A172 (cell line): Measurements from ENCODE around the gene ADAMTS13. TPM values are rescaled to one million over a fixed set of nuclear protein-coding genes. Genes with fewer than 3 reads are reported as not detected.

Experiments used
- DNase-seq: peaks from one replicate; pipeline ENCODE4 v3.0.0-alpha.2; 2015; ENCODE audit warnings: low spot score
- total RNA-seq: library from RNA; depleted of rRNA; stranded (reverse); fragments of >200 nt; shearing (Covaris generic); gene quantifications from 2 replicates; pipeline ENCODE4 v1.2.3, GENCODE V29; 2014

ADAMTS13 gene
- total RNA-seq, 1 experiment from 2014 or later: 1.6 TPM

- no peak for DNase-seq
Observed at GRCh38 chr9:133454943-133455673, 32.9 kb downstream of the ADAMTS13 start.

- DNase-seq: no peak
Observed at GRCh38 chr9:133455936-133456335, 33.8 kb downstream of the ADAMTS13 start.

GRCh38 chr9:133456409-133456808 is 34.2 kb downstream of the ADAMTS13 start:
- no peak for DNase-seq

- no peak for DNase-seq
Observed at GRCh38 chr9:133457233-133457632, 35.1 kb downstream of the ADAMTS13 start.

GRCh38 chr9:133457748-133458147 is 35.6 kb downstream of the ADAMTS13 start:
- DNase-seq: no peak

- DNase-seq: no peak
Observed at GRCh38 chr9:133458643-133459312, 36.6 kb downstream of the ADAMTS13 start.

- peak; percentile 95 for DNase-seq
Observed at GRCh38 chr9:133459476-133460404, 37.6 kb downstream of the ADAMTS13 start, which contains the start of gene CACFD1. Gene CACFD1 (plus strand): TSS chr9:133459978. CDS start chr9:133460067, 89 bp downstream.

GRCh38 chr9:133460405-133461175 is 38.4 kb downstream of the ADAMTS13 start:
- DNase-seq: peak; percentile 16

- DNase-seq: no peak
Observed at GRCh38 chr9:133461975-133462374, 39.8 kb downstream of the ADAMTS13 start.

GRCh38 chr9:133463234-133463863 is 41.2 kb downstream of the ADAMTS13 start:
- DNase-seq: no peak

GRCh38 chr9:133463864-133464615 is 41.9 kb downstream of the ADAMTS13 start:
- no peak for DNase-seq

- DNase-seq: no peak
Observed at GRCh38 chr9:133464638-133465037, 42.5 kb downstream of the ADAMTS13 start.

GRCh38 chr9:133465984-133466383 is 43.8 kb downstream of the ADAMTS13 start:
- no peak for DNase-seq

GRCh38 chr9:133467101-133467500 is 44.9 kb downstream of the ADAMTS13 start:
- DNase-seq: no peak

- no peak for DNase-seq
Observed at GRCh38 chr9:133468374-133468773, 46.2 kb downstream of the ADAMTS13 start.

GRCh38 chr9:133468777-133469421 is 46.7 kb downstream of the ADAMTS13 start:
- DNase-seq: no peak

GRCh38 chr9:133470427-133470924 is 48.3 kb downstream of the ADAMTS13 start:
- no peak for DNase-seq

GRCh38 chr9:133470988-133471387 is 48.8 kb downstream of the ADAMTS13 start:
- DNase-seq: no peak

GRCh38 chr9:133471551-133472276 is 49.5 kb downstream of the ADAMTS13 start:
- DNase-seq: no peak
